ENCODE results near the gene ABCA1.
A peak's percentile ranks its signal among the peaks of the same experiment; 100 is the strongest.
"Not testable (repeated sequence)": the region's sequence is repeated elsewhere in the genome, so short reads cannot be mapped to it uniquely, and the experiment has no call there.

ABCA1 gene

GRCh38 chr9:104968025-104968982, 40.3 kb upstream of the ABCA1 start:
- Histone ChIP-seq H3K9ac (ENCODE audit: low read depth, low read length) (peak overlapping the region; percentile 94), H3K9me3 (ENCODE audit: insufficient read depth, low read depth, low read length) (no peaks in the 10 kb centered on the region), H3K36me3 (ENCODE audit: insufficient read depth, low read depth, low read length) (no peaks in the 10 kb centered on the region), H3K4me1 (ENCODE audit: insufficient read depth, low read length) (peaks cover 15% of the 10 kb centered on the region; the same call in 1 of the 2 replicates), H3K4me3 (ENCODE audit: low read length) (peak overlapping the region; percentile 94), H3K27ac (ENCODE audit: low read length) (no peak overlapping the region), H3K27me3 (ENCODE audit: insufficient read depth, low read length) (no peaks in the 10 kb centered on the region)

DNA sequence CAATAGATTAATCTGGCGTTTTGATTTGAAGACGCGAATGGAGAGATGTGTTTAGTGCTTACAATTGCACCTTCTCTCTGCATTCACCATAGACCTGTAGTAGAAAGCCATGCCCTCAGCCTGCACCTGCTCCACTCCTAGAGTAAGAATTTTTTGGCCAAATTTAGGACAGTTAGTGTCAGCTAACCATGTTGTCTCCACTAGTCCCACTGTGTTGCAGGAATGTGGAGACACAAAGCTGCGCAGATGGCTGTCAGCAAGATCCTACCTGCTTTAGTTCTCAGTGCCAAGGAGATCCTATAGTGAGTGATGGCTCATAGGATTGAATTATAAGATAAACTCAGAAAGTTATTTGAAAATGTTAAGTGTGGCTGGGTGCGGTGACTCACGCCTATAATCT, 35.1 kb upstream of the ABCA1 start:
- Histone ChIP-seq H3K4me3 (ENCODE audit: low read length) (no peak overlapping the region), H3K27ac (ENCODE audit: low read length) (no peak overlapping the region), H3K9ac (ENCODE audit: low read depth, low read length) (no peak overlapping the region), H3K4me1 (ENCODE audit: insufficient read depth, low read length) (peaks cover 29% of the 10 kb centered on the region), H3K9me3 (ENCODE audit: insufficient read depth, low read depth, low read length) (no peaks in the 10 kb centered on the region), H3K27me3 (ENCODE audit: insufficient read depth, low read length) (no peaks in the 10 kb centered on the region), H3K36me3 (ENCODE audit: insufficient read depth, low read depth, low read length) (no peaks in the 10 kb centered on the region)

DNA sequence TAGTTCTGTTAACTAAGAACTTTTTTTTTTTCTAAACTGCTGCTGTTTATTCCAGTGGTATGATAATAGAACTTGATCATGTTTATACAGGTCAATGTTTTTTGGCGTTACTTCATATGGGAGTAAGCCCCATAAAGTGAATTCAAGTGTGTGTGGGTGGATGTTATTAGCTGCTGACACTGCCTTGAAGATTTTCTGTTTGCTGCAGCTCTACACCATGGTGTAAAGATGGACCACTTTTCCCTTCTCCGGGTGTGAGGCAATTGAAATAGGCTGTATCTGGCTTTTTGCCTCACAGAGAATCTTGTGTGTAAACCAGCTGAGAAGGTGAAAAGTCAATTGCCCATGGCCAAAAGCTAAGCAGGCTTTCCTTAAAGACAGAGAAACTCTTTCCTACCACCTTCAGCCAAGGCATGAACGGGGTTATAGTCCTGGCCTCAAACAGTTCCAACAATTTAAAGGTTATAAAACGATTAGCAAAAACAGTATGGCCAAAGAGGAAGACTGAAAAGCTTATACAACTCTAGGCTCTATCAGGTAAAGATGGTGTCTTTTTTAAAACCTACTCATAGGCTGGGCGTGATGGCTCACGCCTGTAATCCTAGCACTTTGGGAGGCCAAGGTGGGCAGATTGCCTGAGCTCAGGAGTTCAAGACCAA, 33.9 kb upstream of the ABCA1 start:
- Histone ChIP-seq H3K4me1 (ENCODE audit: insufficient read depth, low read length) (peaks cover 29% of the 10 kb centered on the region), H3K9ac (ENCODE audit: low read depth, low read length) (peak overlapping the region; percentile 73; the same call in 1 of the 2 replicates), H3K9me3 (ENCODE audit: insufficient read depth, low read depth, low read length) (no peaks in the 10 kb centered on the region), H3K27me3 (ENCODE audit: insufficient read depth, low read length) (no peaks in the 10 kb centered on the region), H3K36me3 (ENCODE audit: insufficient read depth, low read depth, low read length) (no peaks in the 10 kb centered on the region), H3K27ac (ENCODE audit: low read length) (peak overlapping the region; percentile 9), H3K4me3 (ENCODE audit: low read length) (peak overlapping the region; percentile 32; the same call in 1 of the 2 replicates)

GRCh38 chr9:104961238-104961637, 33.3 kb upstream of the ABCA1 start:
- H3K27me3 ChIP-seq (ENCODE audit: insufficient read depth, low read length), result no peaks in the 10 kb centered on the region
- no peaks in the 10 kb centered on the region for H3K36me3 ChIP-seq (ENCODE audit: insufficient read depth, low read depth, low read length)
- peak overlapping the region; percentile 32; the same call in 1 of the 2 replicates for H3K4me3 ChIP-seq (ENCODE audit: low read length)
- H3K9ac ChIP-seq (ENCODE audit: low read depth, low read length), result peak overlapping the region; percentile 73; the same call in 1 of the 2 replicates
- H3K4me1 ChIP-seq (ENCODE audit: insufficient read depth, low read length), result peaks cover 29% of the 10 kb centered on the region
- peak overlapping the region; percentile 9 for H3K27ac ChIP-seq (ENCODE audit: low read length)
- H3K9me3 ChIP-seq (ENCODE audit: insufficient read depth, low read depth, low read length), result no peaks in the 10 kb centered on the region

DNA sequence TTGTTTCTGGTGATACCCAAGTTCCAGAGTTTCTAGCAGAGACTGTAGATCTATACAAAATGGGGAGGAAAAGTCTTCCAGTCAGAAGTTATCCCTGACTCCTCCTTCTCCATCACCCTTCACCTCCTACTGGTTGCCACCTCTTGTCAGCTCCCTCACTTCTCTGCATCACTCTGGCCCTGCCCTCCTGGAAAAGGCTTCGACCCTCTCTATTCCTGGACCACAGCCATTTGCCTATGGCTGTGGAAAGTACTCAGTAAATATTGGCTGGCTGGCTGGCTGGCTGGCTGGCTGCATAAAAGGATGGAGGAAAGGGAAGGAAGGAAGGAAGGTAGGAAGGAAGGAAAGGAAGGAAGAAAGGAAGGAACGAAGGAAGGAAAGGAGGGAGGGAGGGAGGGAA, 32.7 kb upstream of the ABCA1 start:
- no peak overlapping the region for H3K4me3 ChIP-seq (ENCODE audit: low read length)
- peaks cover 29% of the 10 kb centered on the region for H3K4me1 ChIP-seq (ENCODE audit: insufficient read depth, low read length)
- H3K27ac ChIP-seq (ENCODE audit: low read length), result no peak overlapping the region
- H3K27me3 ChIP-seq (ENCODE audit: insufficient read depth, low read length), result no peaks in the 10 kb centered on the region
- no peaks in the 10 kb centered on the region for H3K9me3 ChIP-seq (ENCODE audit: insufficient read depth, low read depth, low read length)
- no peaks in the 10 kb centered on the region for H3K36me3 ChIP-seq (ENCODE audit: insufficient read depth, low read depth, low read length)
- H3K9ac ChIP-seq (ENCODE audit: low read depth, low read length), result no peak overlapping the region

DNA sequence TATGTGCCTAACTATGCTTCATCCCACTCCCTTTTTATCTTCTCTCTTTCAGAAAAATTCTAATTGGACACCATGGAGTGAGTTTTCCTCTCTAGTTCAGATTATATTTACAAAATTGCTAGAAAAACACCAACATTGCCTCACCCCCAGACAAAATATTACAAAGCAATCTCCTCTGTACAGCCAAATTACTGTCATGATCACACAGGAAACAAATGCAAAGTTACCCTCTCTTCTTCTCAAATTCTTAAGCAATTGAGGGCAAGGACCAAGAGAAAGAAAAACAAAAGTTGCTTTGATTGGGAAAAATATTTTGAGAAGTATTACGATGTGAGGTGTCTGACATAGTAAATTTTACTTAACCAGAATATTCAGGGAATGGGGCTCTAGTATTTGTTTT, 30.8 kb upstream of the ABCA1 start:
- no peak overlapping the region for H3K27ac ChIP-seq (ENCODE audit: low read length)
- no peaks in the 10 kb centered on the region for H3K9me3 ChIP-seq (ENCODE audit: insufficient read depth, low read depth, low read length)
- H3K36me3 ChIP-seq (ENCODE audit: insufficient read depth, low read depth, low read length), result no peaks in the 10 kb centered on the region
- no peak overlapping the region for H3K4me3 ChIP-seq (ENCODE audit: low read length)
- no peaks in the 10 kb centered on the region for H3K27me3 ChIP-seq (ENCODE audit: insufficient read depth, low read length)
- peaks cover 29% of the 10 kb centered on the region for H3K4me1 ChIP-seq (ENCODE audit: insufficient read depth, low read length)
- H3K9ac ChIP-seq (ENCODE audit: low read depth, low read length), result peak overlapping the region; percentile 35; the same call in 1 of the 2 replicates

DNA sequence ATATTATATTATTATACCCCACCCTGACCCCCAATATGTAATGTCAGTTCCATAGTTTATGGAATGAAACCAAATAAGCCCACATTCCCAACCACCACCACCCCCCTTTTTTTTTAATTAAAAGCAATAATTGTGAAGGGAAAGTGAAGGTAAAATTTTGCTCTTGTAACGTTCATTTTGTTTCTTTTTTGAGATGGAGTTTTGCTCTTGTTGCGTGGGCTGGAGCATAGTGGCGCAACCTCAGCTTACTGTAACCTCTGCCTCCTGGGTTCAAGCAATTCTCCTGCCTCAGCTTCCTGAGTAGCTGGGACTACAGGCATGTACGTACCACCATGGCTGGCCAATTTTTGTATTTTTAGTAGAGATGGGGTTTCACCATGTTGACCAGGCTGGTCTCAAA, 30.1 kb upstream of the ABCA1 start:
- not testable (repeated sequence) for H3K4me3 ChIP-seq (ENCODE audit: low read length); H3K9me3 ChIP-seq (ENCODE audit: insufficient read depth, low read depth, low read length); H3K27ac ChIP-seq (ENCODE audit: low read length); H3K9ac ChIP-seq (ENCODE audit: low read depth, low read length); H3K27me3 ChIP-seq (ENCODE audit: insufficient read depth, low read length); H3K36me3 ChIP-seq (ENCODE audit: insufficient read depth, low read depth, low read length)
- H3K4me1 ChIP-seq (ENCODE audit: insufficient read depth, low read length), result peaks cover 29% of the 10 kb centered on the region

GRCh38 chr9:104951487-104951886, 23.5 kb upstream of the ABCA1 start:
- H3K4me1 ChIP-seq (ENCODE audit: insufficient read depth, low read length), result no peaks in the 10 kb centered on the region
- H3K36me3 ChIP-seq (ENCODE audit: insufficient read depth, low read depth, low read length), result no peaks in the 10 kb centered on the region

GRCh38 chr9:104950838-104951237, 22.9 kb upstream of the ABCA1 start:
- Histone ChIP-seq H3K4me1 (ENCODE audit: insufficient read depth, low read length) (no peaks in the 10 kb centered on the region), H3K9me3 (ENCODE audit: insufficient read depth, low read depth, low read length) (no peaks in the 10 kb centered on the region), H3K27ac (ENCODE audit: low read length) (no peak overlapping the region), H3K4me3 (ENCODE audit: low read length) (no peak overlapping the region), H3K36me3 (ENCODE audit: insufficient read depth, low read depth, low read length) (no peaks in the 10 kb centered on the region), H3K27me3 (ENCODE audit: insufficient read depth, low read length) (no peaks in the 10 kb centered on the region), H3K9ac (ENCODE audit: low read depth, low read length) (no peak overlapping the region)

More at GRCh38 chr9:104951487-104951886, 23.5 kb upstream of the ABCA1 start:
- Histone ChIP-seq H3K9ac (ENCODE audit: low read depth, low read length) (no peak overlapping the region), H3K4me3 (ENCODE audit: low read length) (no peak overlapping the region), H3K9me3 (ENCODE audit: insufficient read depth, low read depth, low read length) (no peaks in the 10 kb centered on the region), H3K27ac (ENCODE audit: low read length) (no peak overlapping the region), H3K27me3 (ENCODE audit: insufficient read depth, low read length) (no peaks in the 10 kb centered on the region)

- Histone ChIP-seq H3K27me3 (ENCODE audit: insufficient read depth, low read length) (no peaks in the 10 kb centered on the region), H3K27ac (ENCODE audit: low read length) (no peak overlapping the region), H3K4me1 (ENCODE audit: insufficient read depth, low read length) (no peaks in the 10 kb centered on the region; the same call in 1 of the 2 replicates), H3K36me3 (ENCODE audit: insufficient read depth, low read depth, low read length) (no peaks in the 10 kb centered on the region), H3K9me3 (ENCODE audit: insufficient read depth, low read depth, low read length) (no peaks in the 10 kb centered on the region), H3K4me3 (ENCODE audit: low read length) (no peak overlapping the region), H3K9ac (ENCODE audit: low read depth, low read length) (no peak overlapping the region)
Observed at GRCh38 chr9:104948277-104948676, 20.3 kb upstream of the ABCA1 start.

- Histone ChIP-seq H3K27ac (ENCODE audit: low read length) (no peak overlapping the region), H3K4me1 (ENCODE audit: insufficient read depth, low read length) (peaks cover 5% of the 10 kb centered on the region), H3K36me3 (ENCODE audit: insufficient read depth, low read depth, low read length) (no peaks in the 10 kb centered on the region), H3K27me3 (ENCODE audit: insufficient read depth, low read length) (no peaks in the 10 kb centered on the region), H3K9ac (ENCODE audit: low read depth, low read length) (no peak overlapping the region), H3K9me3 (ENCODE audit: insufficient read depth, low read depth, low read length) (no peaks in the 10 kb centered on the region), H3K4me3 (ENCODE audit: low read length) (no peak overlapping the region)
Observed at GRCh38 chr9:104944871-104945270, 16.9 kb upstream of the ABCA1 start.

- no peak overlapping the region for H3K4me3 ChIP-seq (ENCODE audit: low read length)
- no peak overlapping the region for H3K9ac ChIP-seq (ENCODE audit: low read depth, low read length)
- H3K36me3 ChIP-seq (ENCODE audit: insufficient read depth, low read depth, low read length), result no peaks in the 10 kb centered on the region
- H3K27ac ChIP-seq (ENCODE audit: low read length), result no peak overlapping the region
- H3K9me3 ChIP-seq (ENCODE audit: insufficient read depth, low read depth, low read length), result no peaks in the 10 kb centered on the region
- H3K27me3 ChIP-seq (ENCODE audit: insufficient read depth, low read length), result no peaks in the 10 kb centered on the region
- peaks cover 5% of the 10 kb centered on the region for H3K4me1 ChIP-seq (ENCODE audit: insufficient read depth, low read length)
Observed at GRCh38 chr9:104944356-104944755, 16.4 kb upstream of the ABCA1 start.

Measured in iPS-20b (cell line).